Astrocyte (in vitro differentiated cells and primary cell): ENCODE measurements around the gene BICDL1. TPM values are rescaled to one million over a fixed set of nuclear protein-coding genes. Genes with fewer than 3 reads are reported as not detected.

Source experiments
- DNase-seq: peaks from one replicate; pipeline ENCODE4 v3.0.0-alpha.2; 2010; ENCODE audit warnings: low read depth
- FAIRE-seq: peaks from 2 replicates; lab custom pipeline; 2011; peaks lifted over from hg19 to GRCh38; lab: Jason Lieb, UNC
- H2AFZ ChIP-seq: 2 replicates; pipeline ENCODE4 v1.6.0; 2012; ENCODE audit warnings: low read depth, low read length, inconsistent platforms
- H3K27ac ChIP-seq: 2 replicates; pipeline ENCODE4 v1.5.1; 2011; ENCODE audit warnings: low read depth, low read length, inconsistent platforms
- H3K27me3 ChIP-seq: 2 replicates; pipeline ENCODE4 v1.6.0; 2011; ENCODE audit warnings: low read length, inconsistent platforms; ENCODE audit not compliant: insufficient read depth
- H3K36me3 ChIP-seq: 2 replicates; pipeline ENCODE4 v1.5.1; 2011; ENCODE audit warnings: low read length, inconsistent platforms; ENCODE audit not compliant: insufficient read depth
- H3K4me1 ChIP-seq: 2 replicates; pipeline ENCODE4 v1.5.1; 2011; ENCODE audit warnings: low read length, inconsistent platforms; ENCODE audit not compliant: insufficient read depth
- H3K4me2 ChIP-seq: 2 replicates; pipeline ENCODE4 v1.6.0; 2012; ENCODE audit warnings: low read length, inconsistent platforms
- H3K4me3 ChIP-seq: 2 replicates; pipeline ENCODE4 v1.5.1; 2011; ENCODE audit warnings: low read depth, mild to moderate bottlenecking, low read length, inconsistent platforms; ENCODE audit not compliant: insufficient read depth
- H3K79me2 ChIP-seq: 2 replicates; pipeline ENCODE4 v1.6.0; 2012; ENCODE audit warnings: mild to moderate bottlenecking, low read length, inconsistent platforms; ENCODE audit not compliant: insufficient read depth
- H3K9ac ChIP-seq: 2 replicates; pipeline ENCODE4 v1.6.0; 2012; ENCODE audit warnings: mild to moderate bottlenecking, low read length, inconsistent platforms
- H3K9me3 ChIP-seq: 2 replicates; pipeline ENCODE4 v1.5.1; 2012; ENCODE audit warnings: low read depth, mild to moderate bottlenecking, low read length, inconsistent platforms; ENCODE audit not compliant: insufficient read depth
- H4K20me1 ChIP-seq: 2 replicates; pipeline ENCODE4 v1.6.0; 2012; ENCODE audit warnings: low read length, inconsistent platforms; ENCODE audit not compliant: insufficient read depth
- H3K27ac Mint-ChIP-seq: one replicate; pipeline ENCODE4 v1.8.0; 2021; ENCODE audit warnings: mild to moderate bottlenecking, mixed read lengths; ENCODE audit not compliant: unreplicated experiment
- H3K27me3 Mint-ChIP-seq: one replicate; pipeline ENCODE4 v1.8.0; 2021; ENCODE audit warnings: low read depth, mixed read lengths; ENCODE audit not compliant: unreplicated experiment
- H3K36me3 Mint-ChIP-seq: one replicate; pipeline ENCODE4 v1.8.0; 2021; ENCODE audit warnings: low read depth, mixed read lengths; ENCODE audit not compliant: unreplicated experiment
- H3K4me1 Mint-ChIP-seq: one replicate; pipeline ENCODE4 v1.8.0; 2021; ENCODE audit warnings: low read depth, mixed read lengths; ENCODE audit not compliant: unreplicated experiment
- H3K4me3 Mint-ChIP-seq: one replicate; pipeline ENCODE4 v1.8.0; 2021; ENCODE audit warnings: mild to moderate bottlenecking, moderate library complexity, mixed read lengths; ENCODE audit not compliant: unreplicated experiment
- H3K9me3 Mint-ChIP-seq: one replicate; pipeline ENCODE4 v1.8.0; 2021; ENCODE audit warnings: mild to moderate bottlenecking, mixed read lengths; ENCODE audit not compliant: unreplicated experiment
- CTCF ChIP-seq: IDR thresholded peaks from 2 replicates; pipeline ENCODE4 v1.5.1; 2011; ENCODE audit warnings: low read depth, mild to moderate bottlenecking, inconsistent platforms, low read length, moderate library complexity; ENCODE audit not compliant: insufficient read depth
- EZH2 ChIP-seq: IDR thresholded peaks from 2 replicates; pipeline ENCODE4 v1.6.1; 2012; ENCODE audit warnings: mild to moderate bottlenecking, low read length, inconsistent platforms; ENCODE audit not compliant: insufficient read depth
- total RNA-seq: library from RNA; stranded (reverse); gene quantifications from 2 replicates; pipeline ENCODE4 v1.2.1, GENCODE V29; 2021

Gene BICDL1
- total RNA-seq, 1 donor from 2014 or later = 8.8 TPM

DNA sequence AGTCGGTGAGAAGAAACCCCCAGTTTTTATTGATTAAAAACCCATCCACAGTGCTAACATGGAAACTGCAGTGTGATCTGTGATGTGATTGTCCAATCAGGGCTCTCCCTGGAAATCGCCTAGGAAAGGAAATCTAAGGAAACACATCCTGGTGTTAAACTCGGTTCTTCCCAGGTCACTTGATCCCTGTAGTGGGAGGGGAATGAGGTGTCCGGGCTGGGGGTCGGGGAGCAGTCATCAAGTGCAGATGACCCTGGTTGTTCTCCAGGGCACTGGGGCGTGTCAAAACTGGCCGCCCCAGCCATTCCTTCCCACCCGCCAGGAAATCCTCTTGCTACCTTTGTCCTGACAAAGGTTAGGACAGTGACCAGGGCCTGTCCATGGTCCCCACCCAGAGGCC is 106.7 kb downstream of the BICDL1 start:
- Mint-ChIP-seq H3K9me3 (no peaks in the 10 kb centered on the region), H3K27ac (no peak overlapping the region), H3K27me3 (no peaks in the 10 kb centered on the region), H3K4me3 (no peak overlapping the region), H3K4me1 (peaks cover 3% of the 10 kb centered on the region), H3K36me3 (peaks cover 10% of the 10 kb centered on the region)
- Histone ChIP-seq H3K27me3 (no peaks in the 10 kb centered on the region), H3K27ac (no peak overlapping the region), H3K79me2 (peaks cover 25% of the 10 kb centered on the region), H3K4me2 (no peak overlapping the region), H2AFZ (no peak overlapping the region), H3K36me3 (peaks cover 18% of the 10 kb centered on the region), H3K9ac (no peak overlapping the region), H4K20me1 (peaks cover 79% of the 10 kb centered on the region), H3K4me3 (no peak overlapping the region), H3K9me3 (no peaks in the 10 kb centered on the region), H3K4me1 (no peaks in the 10 kb centered on the region)
- FAIRE-seq (no peak), DNase-seq (no peak)
- TF ChIP-seq CTCF (no peak), EZH2 (no peak)

- H3K36me3 ChIP-seq = peaks cover 18% of the 10 kb centered on the region
- peaks cover 80% of the 10 kb centered on the region for H4K20me1 ChIP-seq
- Mint-ChIP-seq H3K27ac (no peak overlapping the region), H3K4me1 (peaks cover 3% of the 10 kb centered on the region), H3K9me3 (no peaks in the 10 kb centered on the region), H3K27me3 (no peaks in the 10 kb centered on the region), H3K4me3 (no peak overlapping the region), H3K36me3 (peaks cover 8% of the 10 kb centered on the region)
- TF ChIP-seq CTCF = no peak
- TF ChIP-seq EZH2 = no peak
- no peak overlapping the region for H3K4me2 ChIP-seq
- peaks cover 35% of the 10 kb centered on the region for H3K79me2 ChIP-seq
- FAIRE-seq (no peak), DNase-seq (no peak)
- no peaks in the 10 kb centered on the region for H3K27me3 ChIP-seq
- no peak overlapping the region for H3K27ac ChIP-seq
- H3K4me1 ChIP-seq = peaks cover 4% of the 10 kb centered on the region
- no peak overlapping the region for H3K4me3 ChIP-seq
- H3K9me3 ChIP-seq = no peaks in the 10 kb centered on the region
- H2AFZ ChIP-seq = no peak overlapping the region
- H3K9ac ChIP-seq = no peak overlapping the region
These were observed 107.7 kb downstream of the BICDL1 start for GRCh38 chr12:120096671-120097202.

- H3K36me3 Mint-ChIP-seq = peaks cover 7% of the 10 kb centered on the region
- FAIRE-seq (no peak), DNase-seq (no peak)
- Histone ChIP-seq H3K9me3 (no peaks in the 10 kb centered on the region), H3K4me2 (no peak overlapping the region), H3K4me3 (no peak overlapping the region), H3K4me1 (peaks cover 4% of the 10 kb centered on the region), H3K27me3 (no peaks in the 10 kb centered on the region), H2AFZ (no peak overlapping the region), H3K36me3 (peaks cover 22% of the 10 kb centered on the region), H4K20me1 (peaks cover 81% of the 10 kb centered on the region), H3K79me2 (peaks cover 57% of the 10 kb centered on the region), H3K9ac (no peak overlapping the region), H3K27ac (no peak overlapping the region)
- H3K4me3 Mint-ChIP-seq = no peak overlapping the region
- TF ChIP-seq CTCF (no peak), EZH2 (no peak)
- H3K4me1 Mint-ChIP-seq = peaks cover 4% of the 10 kb centered on the region
- no peak overlapping the region for H3K27ac Mint-ChIP-seq
- no peaks in the 10 kb centered on the region for H3K27me3 Mint-ChIP-seq
- no peaks in the 10 kb centered on the region for H3K9me3 Mint-ChIP-seq
These were observed 109.9 kb downstream of the BICDL1 start for GRCh38 chr12:120098756-120099470.
